K562 (cell line): ENCODE measurements around the gene NECTIN1.

ENCODE experiments used
- ETV5 ChIP-seq: sonication (generic); formaldehyde crosslinking; IDR thresholded peaks from 2 replicates; pipeline ENCODE4 v1.4.0; 2020; ENCODE audit warnings: low read depth, mild to moderate bottlenecking, missing genetic modification reagents
- JUND ChIP-seq, 2 experiments: IDR thresholded peaks; 2 replicates in 1 of 2; 3 replicates in 1 of 2; pipeline ENCODE4 v1.6.1; 2011; ENCODE audit warnings: borderline replicate concordance in 2 of 2, low read depth in 2 of 2, low read length in 2 of 2, improper control_type of control experiment in 1 of 2, missing biosample characterization in 1 of 2, missing genetic modification characterization in 1 of 2, missing genetic modification reagents in 1 of 2
- TOE1 ChIP-seq, 2 experiments: fragments of 450-650 bp in 1 of 2; sonication (generic) in 1 of 2; formaldehyde crosslinking in 1 of 2; IDR thresholded peaks; 2 replicates each; pipeline versions ENCODE4 v1.7.1 to v1.8.0; 2016 to 2022; ENCODE audit warnings: borderline replicate concordance in 2 of 2, mild to moderate bottlenecking in 2 of 2, antibody characterized with exemption in 1 of 2, inconsistent platforms in 1 of 2, low read depth in 1 of 2, missing genetic modification reagents in 1 of 2, moderate library complexity in 1 of 2
- YY1 ChIP-seq, 3 experiments: IDR thresholded peaks; 2 replicates each; pipeline ENCODE4 v1.6.1; 2011; ENCODE audit warnings: low read length in 2 of 3, mild to moderate bottlenecking in 2 of 3, moderate library complexity in 2 of 3, borderline replicate concordance in 1 of 3, control low read depth in 1 of 3, low read depth in 1 of 3; ENCODE audit not compliant: insufficient read depth in 3 of 3, insufficient replicate concordance in 2 of 3, control insufficient read depth in 1 of 3, insufficient read length in 1 of 3; ENCODE audit errors: extremely low read depth in 1 of 3
- TF ChIP-seq, protein P1 (sequence below), 3 experiments: IDR thresholded peaks in 2 of 3; conservative IDR thresholded peaks in 1 of 3; 2 replicates each; pipeline ENCODE4 v1.5.1; 2011 to 2012; ENCODE audit warnings: low read length in 3 of 3, mild to moderate bottlenecking in 3 of 3, control low read depth in 2 of 3, improper control_type of control experiment in 1 of 3, inconsistent platforms in 1 of 3, low read depth in 1 of 3, mixed read lengths in 1 of 3, moderate library complexity in 1 of 3; ENCODE audit not compliant: insufficient read depth in 2 of 3

DNA sequence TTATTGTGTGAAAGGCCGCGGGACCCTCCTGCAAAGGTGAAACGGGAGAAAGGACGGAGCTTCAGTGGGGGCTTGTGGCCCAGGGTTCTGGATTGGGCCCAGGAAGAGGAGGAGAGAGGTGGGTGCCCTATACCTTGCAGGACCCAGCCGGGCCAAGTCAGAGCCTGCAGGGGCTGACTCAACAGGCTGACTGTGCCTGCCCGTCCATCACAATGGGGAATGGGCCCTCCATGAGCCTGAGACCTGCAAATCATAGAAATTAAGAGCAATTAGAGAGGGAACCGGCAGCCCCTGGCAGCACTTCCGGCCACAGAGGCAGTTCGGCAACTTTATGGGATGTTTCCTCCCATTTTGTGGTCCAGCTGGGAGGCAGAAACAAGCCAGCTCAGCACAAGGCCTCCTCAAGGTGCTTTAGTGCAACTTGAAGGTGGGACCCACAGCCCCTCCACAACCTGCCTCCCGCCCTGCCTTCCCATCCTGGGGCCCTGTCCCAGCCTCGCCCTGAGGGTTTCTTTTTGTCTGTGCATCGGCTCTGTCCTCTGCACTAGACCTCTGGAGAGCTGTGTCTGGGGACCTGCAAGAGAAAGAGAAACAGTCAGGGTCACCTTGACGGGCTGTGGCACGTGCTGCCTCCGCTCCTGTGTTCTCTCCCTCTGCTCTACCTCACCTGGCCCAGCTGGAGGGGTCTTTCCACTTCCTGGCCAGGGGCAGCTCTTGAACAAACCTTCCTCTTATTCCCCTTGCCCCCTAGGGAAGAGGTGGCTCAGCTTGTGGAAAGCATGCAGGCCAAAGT lies 19.1 kb upstream of the NECTIN1 start:
- TF ChIP-seq, protein P1, sequence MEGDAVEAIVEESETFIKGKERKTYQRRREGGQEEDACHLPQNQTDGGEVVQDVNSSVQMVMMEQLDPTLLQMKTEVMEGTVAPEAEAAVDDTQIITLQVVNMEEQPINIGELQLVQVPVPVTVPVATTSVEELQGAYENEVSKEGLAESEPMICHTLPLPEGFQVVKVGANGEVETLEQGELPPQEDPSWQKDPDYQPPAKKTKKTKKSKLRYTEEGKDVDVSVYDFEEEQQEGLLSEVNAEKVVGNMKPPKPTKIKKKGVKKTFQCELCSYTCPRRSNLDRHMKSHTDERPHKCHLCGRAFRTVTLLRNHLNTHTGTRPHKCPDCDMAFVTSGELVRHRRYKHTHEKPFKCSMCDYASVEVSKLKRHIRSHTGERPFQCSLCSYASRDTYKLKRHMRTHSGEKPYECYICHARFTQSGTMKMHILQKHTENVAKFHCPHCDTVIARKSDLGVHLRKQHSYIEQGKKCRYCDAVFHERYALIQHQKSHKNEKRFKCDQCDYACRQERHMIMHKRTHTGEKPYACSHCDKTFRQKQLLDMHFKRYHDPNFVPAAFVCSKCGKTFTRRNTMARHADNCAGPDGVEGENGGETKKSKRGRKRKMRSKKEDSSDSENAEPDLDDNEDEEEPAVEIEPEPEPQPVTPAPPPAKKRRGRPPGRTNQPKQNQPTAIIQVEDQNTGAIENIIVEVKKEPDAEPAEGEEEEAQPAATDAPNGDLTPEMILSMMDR (IDR thresholded peaks at IDR 0.05 in 2 of 3, conservative IDR thresholded peaks at IDR 0.05 in 1 of 3; ENCODE audit: insufficient read depth in 2 of 3, low read depth in 1 of 3, low read length in 3 of 3) = no peak
- TF ChIP-seq TOE1 (IDR thresholded peaks at IDR 0.05; ENCODE audit: borderline replicate concordance) (no peak), TOE1 (CRISPR knock-in tag; IDR thresholded peaks at IDR 0.05; ENCODE audit: borderline replicate concordance, low read depth) (no peak), ETV5 (CRISPR knock-in tag) (no peak), JUND (IDR thresholded peaks at IDR 0.05; ENCODE audit: borderline replicate concordance, low read depth, low read length) (no peak), JUND (tag; IDR thresholded peaks at IDR 0.05; ENCODE audit: borderline replicate concordance, low read depth, low read length) (no peak), YY1 (IDR thresholded peaks at IDR 0.05; ENCODE audit: borderline replicate concordance in 1 of 3, control insufficient read depth in 1 of 3, extremely low read depth in 1 of 3, insufficient read depth in 3 of 3, insufficient read length in 1 of 3, insufficient replicate concordance in 2 of 3, low read depth in 1 of 3, low read length in 2 of 3) (no peak)
